Mammary epithelial cell (primary cell): ENCODE results near the gene SERPINB7.

Experiments
- EZH2 ChIP-seq: IDR thresholded peaks from 2 replicates; pipeline ENCODE4 v1.6.1; 2012; ENCODE audit warnings: low read length, inconsistent platforms, borderline replicate concordance
- TF ChIP-seq, protein P1 (sequence below), 2 donors: IDR thresholded peaks in 1 of 2; conservative IDR thresholded peaks in 1 of 2; 2 replicates each; pipeline ENCODE4 v1.5.1; 2011 to 2012; ENCODE audit warnings: inconsistent platforms in 2 of 2, low read length in 2 of 2, mild to moderate bottlenecking in 2 of 2, control low read depth in 1 of 2, low read depth in 1 of 2; ENCODE audit not compliant: insufficient read depth in 1 of 2; ENCODE audit errors: extremely low read depth in 1 of 2

DNA sequence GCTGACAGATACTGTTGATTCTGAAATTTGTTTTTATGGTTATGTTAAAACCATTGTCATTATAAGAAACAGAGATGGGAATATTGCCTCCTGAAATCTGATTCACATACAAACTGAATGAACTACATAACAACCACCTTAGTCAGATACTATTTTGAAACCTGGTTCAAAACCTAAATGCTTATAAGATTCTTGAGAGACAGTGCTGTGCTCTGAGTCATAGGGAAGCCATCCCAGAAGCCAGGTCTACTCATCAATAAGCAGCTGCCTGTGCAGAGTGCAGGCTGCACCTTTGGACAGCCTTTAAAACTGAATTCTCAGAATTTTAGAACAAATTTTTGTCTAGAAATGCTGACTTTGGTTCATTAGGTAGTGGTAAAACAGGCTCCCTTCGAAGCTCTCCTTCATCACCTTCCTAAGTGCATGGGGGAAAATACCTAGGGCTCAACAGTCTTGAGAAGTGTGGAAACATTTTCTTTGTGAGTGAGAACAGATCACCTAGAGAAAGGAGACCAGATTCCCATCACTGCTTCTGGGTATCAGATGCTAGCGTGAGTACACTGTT is at the start of gene SERPINB7:
- no peak for TF ChIP-seq EZH2
- TF ChIP-seq, protein P1, sequence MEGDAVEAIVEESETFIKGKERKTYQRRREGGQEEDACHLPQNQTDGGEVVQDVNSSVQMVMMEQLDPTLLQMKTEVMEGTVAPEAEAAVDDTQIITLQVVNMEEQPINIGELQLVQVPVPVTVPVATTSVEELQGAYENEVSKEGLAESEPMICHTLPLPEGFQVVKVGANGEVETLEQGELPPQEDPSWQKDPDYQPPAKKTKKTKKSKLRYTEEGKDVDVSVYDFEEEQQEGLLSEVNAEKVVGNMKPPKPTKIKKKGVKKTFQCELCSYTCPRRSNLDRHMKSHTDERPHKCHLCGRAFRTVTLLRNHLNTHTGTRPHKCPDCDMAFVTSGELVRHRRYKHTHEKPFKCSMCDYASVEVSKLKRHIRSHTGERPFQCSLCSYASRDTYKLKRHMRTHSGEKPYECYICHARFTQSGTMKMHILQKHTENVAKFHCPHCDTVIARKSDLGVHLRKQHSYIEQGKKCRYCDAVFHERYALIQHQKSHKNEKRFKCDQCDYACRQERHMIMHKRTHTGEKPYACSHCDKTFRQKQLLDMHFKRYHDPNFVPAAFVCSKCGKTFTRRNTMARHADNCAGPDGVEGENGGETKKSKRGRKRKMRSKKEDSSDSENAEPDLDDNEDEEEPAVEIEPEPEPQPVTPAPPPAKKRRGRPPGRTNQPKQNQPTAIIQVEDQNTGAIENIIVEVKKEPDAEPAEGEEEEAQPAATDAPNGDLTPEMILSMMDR (conservative IDR thresholded peaks at IDR 0.05 in 1 of 2, IDR thresholded peaks at IDR 0.05 in 1 of 2; ENCODE audit: extremely low read depth in 1 of 2, insufficient read depth in 1 of 2, low read depth in 1 of 2, low read length in 2 of 2) = no peak
